ENCODE data around the gene BCL2.

BCL2 gene

DNA sequence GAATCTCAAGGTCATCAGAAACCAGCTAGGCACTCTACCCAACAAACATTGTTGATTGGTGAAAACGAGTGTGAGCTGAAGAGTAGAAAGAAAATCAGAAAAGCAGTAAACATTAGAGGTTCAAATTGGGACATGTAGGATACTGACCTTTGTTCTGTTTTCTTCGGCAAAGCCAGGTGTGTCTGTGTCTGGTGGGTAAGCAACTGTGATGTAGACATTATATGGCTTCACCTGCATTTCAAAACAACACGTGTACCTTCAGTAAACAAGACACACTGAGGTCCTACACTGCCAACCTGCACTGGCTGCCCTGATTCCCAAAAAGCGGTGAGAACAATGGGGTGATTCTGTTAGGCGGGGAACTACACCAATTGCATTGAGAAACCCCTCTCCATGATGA is 24.7 kb upstream of the BCL2 start:
- no peak for ATAC-seq
- H3K9me3 Mint-ChIP-seq, result no peaks in the 10 kb centered on the region
- peaks cover 45% of the 10 kb centered on the region for H3K36me3 Mint-ChIP-seq (ENCODE audit: low read depth)
- no peak overlapping the region for H3K27ac Mint-ChIP-seq
- no peak overlapping the region for H3K4me3 Mint-ChIP-seq
- DNase-seq, result no peak
- H3K27me3 Mint-ChIP-seq, result no peaks in the 10 kb centered on the region
- H3K4me1 Mint-ChIP-seq, result no peaks in the 10 kb centered on the region

DNA sequence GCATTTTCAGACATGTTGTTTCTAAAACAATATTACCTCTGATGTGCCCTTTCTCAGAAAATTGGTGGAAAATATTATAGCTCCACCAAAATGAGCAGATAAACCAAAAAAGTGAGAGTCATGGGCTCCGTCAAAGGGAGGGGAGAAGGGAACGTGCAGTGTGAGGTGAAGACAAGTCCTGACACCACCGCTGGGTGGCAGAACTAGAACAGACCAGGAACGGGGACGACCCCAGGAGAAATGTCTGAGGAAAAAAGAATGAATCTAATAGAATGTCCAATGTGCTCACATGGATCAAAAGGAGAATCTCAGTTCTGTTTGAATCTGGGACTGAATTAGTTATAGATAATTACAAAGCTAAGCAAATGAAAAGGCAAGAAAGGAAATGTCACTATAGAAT is 22.6 kb upstream of the BCL2 start:
- H3K27ac Mint-ChIP-seq, result no peak overlapping the region
- H3K4me1 Mint-ChIP-seq, result no peaks in the 10 kb centered on the region
- H3K27me3 Mint-ChIP-seq, result no peaks in the 10 kb centered on the region
- peak; percentile 72 for ATAC-seq
- peak; percentile 22 for DNase-seq
- no peaks in the 10 kb centered on the region for H3K9me3 Mint-ChIP-seq
- peaks cover 42% of the 10 kb centered on the region for H3K36me3 Mint-ChIP-seq (ENCODE audit: low read depth)
- no peak overlapping the region for H3K4me3 Mint-ChIP-seq

GRCh38 chr18:63339920-63340484 is 20.4 kb upstream of the BCL2 start:
- DNase-seq (peak; percentile 40), ATAC-seq (no peak)
- Mint-ChIP-seq H3K4me3 (no peak overlapping the region), H3K27ac (no peak overlapping the region), H3K4me1 (peaks cover 8% of the 10 kb centered on the region), H3K9me3 (no peaks in the 10 kb centered on the region), H3K36me3 (ENCODE audit: low read depth) (peaks cover 38% of the 10 kb centered on the region), H3K27me3 (no peaks in the 10 kb centered on the region)

GRCh38 chr18:63336366-63337099 is 17.0 kb upstream of the BCL2 start:
- Mint-ChIP-seq H3K4me1 (peaks cover 8% of the 10 kb centered on the region), H3K27me3 (no peaks in the 10 kb centered on the region), H3K36me3 (ENCODE audit: low read depth) (peaks cover 47% of the 10 kb centered on the region), H3K9me3 (no peaks in the 10 kb centered on the region), H3K4me3 (no peak overlapping the region), H3K27ac (peak overlapping the region; percentile 56)
- ATAC-seq (peak; percentile 33), DNase-seq (no peak)

GRCh38 chr18:63331105-63331504 is 11.5 kb upstream of the BCL2 start:
- Mint-ChIP-seq H3K4me1 (peaks cover under 1% of the 10 kb centered on the region), H3K27ac (no peak overlapping the region), H3K9me3 (no peaks in the 10 kb centered on the region), H3K36me3 (ENCODE audit: low read depth) (peaks cover 37% of the 10 kb centered on the region), H3K27me3 (no peaks in the 10 kb centered on the region), H3K4me3 (no peak overlapping the region)
- DNase-seq (no peak), ATAC-seq (no peak)

GRCh38 chr18:63329431-63330145 is 10.0 kb upstream of the BCL2 start:
- no peak for DNase-seq
- Mint-ChIP-seq H3K27me3 (no peaks in the 10 kb centered on the region), H3K9me3 (no peaks in the 10 kb centered on the region), H3K4me1 (no peaks in the 10 kb centered on the region), H3K4me3 (no peak overlapping the region), H3K36me3 (ENCODE audit: low read depth) (peaks cover 31% of the 10 kb centered on the region), H3K27ac (no peak overlapping the region)
- ATAC-seq, result no peak

- H3K4me1 Mint-ChIP-seq, result peaks cover 17% of the 10 kb centered on the region
- DNase-seq (no peak), ATAC-seq (no peak)
- H3K27ac Mint-ChIP-seq, result no peak overlapping the region
- H3K9me3 Mint-ChIP-seq, result no peaks in the 10 kb centered on the region
- H3K27me3 Mint-ChIP-seq, result no peaks in the 10 kb centered on the region
- no peak overlapping the region for H3K4me3 Mint-ChIP-seq
- peaks cover 12% of the 10 kb centered on the region for H3K36me3 Mint-ChIP-seq (ENCODE audit: low read depth)
These were observed 6.4 kb upstream of the BCL2 start for GRCh38 chr18:63326011-63326410.

DNA sequence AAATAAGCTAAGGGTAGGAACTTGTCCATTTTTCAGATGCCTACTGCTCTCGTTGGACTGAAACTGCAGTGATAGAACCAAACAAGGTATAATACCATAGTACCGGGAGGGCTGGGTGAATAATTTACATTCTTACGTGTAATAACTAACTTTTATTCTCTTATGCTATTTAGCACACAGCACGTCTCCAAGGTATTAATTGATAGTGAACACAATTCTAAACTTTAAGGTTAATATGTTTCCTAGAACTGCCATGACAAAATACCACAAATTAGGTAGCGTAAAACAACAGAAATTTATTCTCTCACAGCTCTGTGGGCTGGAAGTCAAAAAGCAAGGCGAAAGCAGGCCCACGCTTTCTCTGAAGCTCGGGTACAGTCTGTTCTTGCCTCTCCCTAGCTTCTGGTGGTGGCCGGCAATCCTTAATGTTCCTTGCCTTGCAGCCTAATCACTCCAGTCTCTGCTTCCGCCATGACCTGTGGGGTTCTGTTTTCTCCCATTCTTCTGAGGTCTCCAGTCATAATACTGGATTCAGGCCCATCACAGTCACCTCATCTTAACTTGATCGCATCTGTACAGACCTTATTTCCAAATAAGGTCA is 5.6 kb upstream of the BCL2 start:
- no peak overlapping the region for H3K27ac Mint-ChIP-seq
- H3K27me3 Mint-ChIP-seq, result no peaks in the 10 kb centered on the region
- H3K4me1 Mint-ChIP-seq, result peaks cover 19% of the 10 kb centered on the region
- H3K36me3 Mint-ChIP-seq (ENCODE audit: low read depth), result peaks cover 9% of the 10 kb centered on the region
- ATAC-seq (no peak), DNase-seq (no peak)
- H3K4me3 Mint-ChIP-seq, result no peak overlapping the region
- H3K9me3 Mint-ChIP-seq, result no peaks in the 10 kb centered on the region

DNA sequence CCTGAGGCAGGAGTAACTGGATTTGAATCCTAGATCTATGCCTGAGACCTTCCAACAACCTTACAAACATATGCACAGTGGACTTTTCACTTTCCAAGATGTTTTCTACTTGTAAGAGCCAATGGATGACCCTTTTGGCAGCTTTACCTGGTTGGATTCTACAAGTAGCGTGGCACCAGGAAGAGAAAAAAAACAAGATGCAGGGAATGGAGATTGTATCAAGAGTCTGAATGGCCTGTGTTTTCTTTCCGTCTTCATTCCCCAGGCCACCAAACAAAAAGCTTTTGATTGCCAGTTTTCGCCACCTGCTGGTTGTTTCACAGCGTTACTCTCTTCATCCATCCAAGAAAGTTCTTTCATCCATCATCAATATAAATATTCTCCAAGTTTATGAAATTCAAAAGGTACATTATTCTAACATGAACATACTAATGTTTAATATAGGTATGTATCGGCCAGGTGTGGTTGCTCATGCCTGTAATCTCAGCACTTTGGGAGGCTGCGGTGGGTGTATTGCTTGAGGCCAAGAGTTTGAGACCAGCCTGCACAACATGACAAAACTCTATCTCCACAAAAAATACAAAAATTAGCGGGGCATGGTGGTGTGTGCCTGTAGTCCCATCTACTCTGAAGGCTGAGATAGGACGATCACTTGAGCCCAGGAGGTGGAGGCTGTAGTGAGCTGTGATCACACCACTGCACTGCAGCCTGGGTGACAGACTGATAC is 3.5 kb upstream of the BCL2 start:
- Mint-ChIP-seq H3K4me1 (peaks cover 19% of the 10 kb centered on the region), H3K9me3 (no peaks in the 10 kb centered on the region), H3K27ac (no peak overlapping the region), H3K4me3 (no peak overlapping the region), H3K27me3 (no peaks in the 10 kb centered on the region), H3K36me3 (ENCODE audit: low read depth) (peaks cover 6% of the 10 kb centered on the region)
- ATAC-seq (no peak), DNase-seq (no peak)

GRCh38 chr18:63322206-63322605 is 2.6 kb upstream of the BCL2 start:
- H3K27ac Mint-ChIP-seq, result no peak overlapping the region
- H3K27me3 Mint-ChIP-seq, result no peaks in the 10 kb centered on the region
- H3K4me3 Mint-ChIP-seq, result no peak overlapping the region

GRCh38 chr18:63321291-63321690 is 1.7 kb upstream of the BCL2 start:
- peak overlapping the region; percentile 81 for H3K27ac Mint-ChIP-seq
- DNase-seq, result no peak
- H3K4me3 Mint-ChIP-seq, result peak overlapping the region; percentile 80
- peaks cover 29% of the 10 kb centered on the region for H3K4me1 Mint-ChIP-seq
- H3K36me3 Mint-ChIP-seq (ENCODE audit: low read depth), result peaks cover 24% of the 10 kb centered on the region
- no peak for ATAC-seq
- no peaks in the 10 kb centered on the region for H3K9me3 Mint-ChIP-seq
- no peaks in the 10 kb centered on the region for H3K27me3 Mint-ChIP-seq

More at GRCh38 chr18:63322206-63322605, 2.6 kb upstream of the BCL2 start:
- H3K36me3 Mint-ChIP-seq (ENCODE audit: low read depth), result peaks cover 15% of the 10 kb centered on the region
- peaks cover 22% of the 10 kb centered on the region for H3K4me1 Mint-ChIP-seq
- ATAC-seq, result no peak
- DNase-seq, result no peak
- no peaks in the 10 kb centered on the region for H3K9me3 Mint-ChIP-seq

DNA sequence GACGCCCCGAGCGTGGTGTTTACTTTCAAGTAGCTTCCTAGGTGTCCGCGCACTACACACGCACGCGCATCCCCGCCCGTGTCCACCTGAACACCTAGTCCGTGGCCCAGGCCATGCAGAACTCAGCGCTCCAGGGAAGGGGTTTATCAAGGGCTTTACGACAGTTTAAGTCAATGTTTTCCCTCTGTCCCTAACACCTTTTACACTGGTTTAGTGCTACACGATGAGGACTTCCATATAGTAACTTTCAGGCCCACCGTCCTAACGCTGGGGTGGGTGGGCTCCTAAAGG is 1.4 kb upstream of the BCL2 start:
- Mint-ChIP-seq H3K9me3 (no peaks in the 10 kb centered on the region), H3K4me1 (peaks cover 31% of the 10 kb centered on the region), H3K27me3 (no peaks in the 10 kb centered on the region), H3K27ac (peak overlapping the region; percentile 81), H3K36me3 (ENCODE audit: low read depth) (peaks cover 24% of the 10 kb centered on the region), H3K4me3 (peak overlapping the region; percentile 80)
- DNase-seq, result no peak
- no peak for ATAC-seq

- Mint-ChIP-seq H3K27me3 (no peaks in the 10 kb centered on the region), H3K4me1 (peaks cover 37% of the 10 kb centered on the region), H3K36me3 (ENCODE audit: low read depth) (peaks cover 28% of the 10 kb centered on the region), H3K4me3 (peak overlapping the region; percentile 99), H3K27ac (peak overlapping the region; percentile 81), H3K9me3 (no peaks in the 10 kb centered on the region)
- DNase-seq, result peak; percentile 81
- peak; percentile 77 for ATAC-seq
These were observed 780 bp upstream of the BCL2 start for GRCh38 chr18:63320123-63320974.

Data from activated naive CD8-positive, alpha-beta T cell treated with anti-CD3 and anti-CD28 coated beads, Interleukin-2, amount 50 U/mL, for 24 hours (primary cell).